Panc1 (cell line): ENCODE results near the gene PHKB.

ENCODE experiments used
- POLR2AphosphoS5 ChIP-seq: IDR thresholded peaks from 2 replicates; pipeline ENCODE4 v1.6.1; 2012; ENCODE audit warnings: mild to moderate bottlenecking, low read depth, low read length, moderate library complexity
- TF ChIP-seq, protein P1 (sequence below): fragments of 450-650 bp; IDR thresholded peaks from 2 replicates; pipeline ENCODE4 v1.5.1; 2017; ENCODE audit warnings: mild to moderate bottlenecking

DNA sequence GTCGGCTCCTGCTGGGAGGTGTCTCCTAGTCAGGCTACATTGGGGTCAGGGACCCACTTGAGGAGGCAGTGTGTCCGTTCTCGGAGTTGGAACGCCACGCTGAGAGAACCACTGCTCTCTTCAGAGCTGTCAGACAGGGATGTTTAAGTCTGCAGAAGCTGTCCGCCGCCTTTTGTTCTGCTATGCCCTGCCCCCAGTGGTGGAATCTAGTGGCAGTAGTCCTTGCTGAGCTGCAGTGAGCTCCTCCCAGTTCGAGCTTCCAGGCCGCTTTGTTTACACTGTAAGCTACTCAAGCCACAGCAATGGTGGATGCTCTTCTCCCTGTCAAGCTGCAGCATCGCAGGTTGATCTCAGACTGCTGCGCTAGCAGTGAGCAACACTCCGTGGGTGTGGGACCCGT is 36.3 kb upstream of the PHKB start:
- TF ChIP-seq, protein P1, sequence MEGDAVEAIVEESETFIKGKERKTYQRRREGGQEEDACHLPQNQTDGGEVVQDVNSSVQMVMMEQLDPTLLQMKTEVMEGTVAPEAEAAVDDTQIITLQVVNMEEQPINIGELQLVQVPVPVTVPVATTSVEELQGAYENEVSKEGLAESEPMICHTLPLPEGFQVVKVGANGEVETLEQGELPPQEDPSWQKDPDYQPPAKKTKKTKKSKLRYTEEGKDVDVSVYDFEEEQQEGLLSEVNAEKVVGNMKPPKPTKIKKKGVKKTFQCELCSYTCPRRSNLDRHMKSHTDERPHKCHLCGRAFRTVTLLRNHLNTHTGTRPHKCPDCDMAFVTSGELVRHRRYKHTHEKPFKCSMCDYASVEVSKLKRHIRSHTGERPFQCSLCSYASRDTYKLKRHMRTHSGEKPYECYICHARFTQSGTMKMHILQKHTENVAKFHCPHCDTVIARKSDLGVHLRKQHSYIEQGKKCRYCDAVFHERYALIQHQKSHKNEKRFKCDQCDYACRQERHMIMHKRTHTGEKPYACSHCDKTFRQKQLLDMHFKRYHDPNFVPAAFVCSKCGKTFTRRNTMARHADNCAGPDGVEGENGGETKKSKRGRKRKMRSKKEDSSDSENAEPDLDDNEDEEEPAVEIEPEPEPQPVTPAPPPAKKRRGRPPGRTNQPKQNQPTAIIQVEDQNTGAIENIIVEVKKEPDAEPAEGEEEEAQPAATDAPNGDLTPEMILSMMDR = no peak
- TF ChIP-seq POLR2AphosphoS5 = no peak
